ENCODE measurements around the gene RAC3.
"Not testable (repeated sequence)": the region's sequence is repeated elsewhere in the genome, so short reads cannot be mapped to it uniquely, and the experiment has no call there.

RAC3 gene

DNA sequence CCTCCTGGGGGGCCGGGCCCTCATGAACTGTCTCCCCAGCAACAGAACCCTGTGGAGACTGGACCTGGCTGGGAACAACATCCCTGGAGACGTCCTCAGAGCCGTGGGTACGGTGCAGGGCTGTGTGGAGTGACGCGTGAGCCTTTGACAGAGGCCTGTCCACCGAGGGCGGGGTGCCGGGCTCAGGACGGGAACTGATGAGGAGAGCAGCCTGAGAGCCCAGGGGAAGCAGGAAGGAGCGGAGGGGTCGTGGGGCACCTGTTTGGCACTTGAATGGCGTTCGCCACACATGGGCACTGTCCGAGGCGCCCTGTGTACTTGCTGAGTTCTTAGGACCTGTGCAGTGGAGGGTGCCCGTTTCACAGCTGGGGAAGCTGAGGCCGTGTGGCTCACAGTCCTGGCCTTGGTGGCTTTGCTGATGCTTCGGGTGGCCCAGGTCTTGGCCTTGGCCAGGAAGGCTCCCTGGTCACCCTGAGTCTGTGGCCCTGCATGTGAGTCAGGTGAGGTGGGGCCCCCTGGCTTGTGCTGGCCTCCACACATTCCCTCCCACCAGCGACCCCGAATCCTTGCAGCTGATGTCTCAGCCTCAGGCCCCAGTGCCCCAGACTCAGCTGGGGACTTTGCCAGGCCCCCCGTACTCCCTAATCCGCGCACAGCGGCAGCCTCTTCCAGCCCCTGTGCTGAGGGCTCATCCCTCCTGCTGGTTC lies 5.9 kb upstream of the RAC3 start:
- no peak for FAIRE-seq

DNA sequence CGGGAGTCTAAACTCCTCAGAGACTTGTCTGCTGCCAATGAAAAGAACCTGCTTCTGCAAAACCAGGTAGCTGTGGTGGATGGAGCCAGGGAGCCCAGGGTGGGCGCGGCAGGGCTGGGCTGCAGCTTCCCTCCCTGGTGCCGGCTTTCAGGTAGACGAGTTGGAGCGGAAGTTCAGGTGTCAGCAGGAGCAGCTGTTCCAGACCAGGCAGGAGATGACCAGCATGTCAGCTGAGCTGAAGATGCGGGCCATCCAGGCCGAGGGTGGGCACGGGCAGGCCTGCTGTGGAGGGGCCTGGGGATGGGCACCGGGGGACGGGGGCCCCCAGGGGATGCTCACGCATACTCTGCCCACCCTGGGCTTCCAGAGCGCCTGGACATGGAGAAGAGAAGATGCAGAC lies 3.2 kb upstream of the RAC3 start:
- no peak for FAIRE-seq

DNA sequence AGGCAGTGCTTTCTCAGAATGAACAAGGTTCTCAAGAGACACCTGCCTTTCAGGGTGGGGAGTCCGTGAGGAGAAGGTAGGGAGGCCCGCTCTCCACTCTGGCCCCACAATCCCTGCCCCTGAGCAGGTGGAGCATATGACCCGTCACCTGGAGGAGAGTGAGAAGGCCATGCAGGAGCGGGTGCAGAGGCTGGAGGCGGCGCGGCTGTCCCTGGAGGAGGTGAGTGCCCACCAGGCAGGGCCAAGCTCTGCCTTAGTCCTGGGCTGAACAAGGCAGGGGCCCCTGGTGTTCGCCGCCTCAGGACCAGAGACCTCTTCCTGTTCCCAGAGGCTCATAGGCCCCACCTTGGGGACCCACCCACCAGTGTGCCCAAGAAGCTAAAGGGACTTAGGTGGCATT lies 2.5 kb upstream of the RAC3 start:
- no peak for FAIRE-seq

DNA sequence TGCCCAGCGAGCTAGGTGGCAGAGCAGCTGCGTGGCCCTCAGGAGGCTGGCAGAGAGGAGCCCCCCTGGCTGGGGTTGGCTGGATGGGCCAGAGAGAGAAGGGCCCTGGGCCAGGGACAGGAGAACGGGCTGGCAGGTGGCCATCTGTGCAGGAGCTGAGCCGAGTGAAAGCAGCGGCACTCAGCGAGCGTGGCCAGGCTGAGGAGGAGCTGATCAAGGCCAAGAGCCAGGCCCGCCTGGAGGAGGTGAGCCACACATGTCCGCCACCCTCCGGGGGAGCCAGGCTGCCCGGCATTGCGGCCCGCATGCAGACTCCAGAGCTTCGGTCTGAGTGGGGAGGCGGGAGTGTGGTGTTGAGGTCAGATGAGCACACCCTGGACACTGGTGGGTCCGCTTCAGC lies 2.1 kb upstream of the RAC3 start:
- no peak for FAIRE-seq

DNA sequence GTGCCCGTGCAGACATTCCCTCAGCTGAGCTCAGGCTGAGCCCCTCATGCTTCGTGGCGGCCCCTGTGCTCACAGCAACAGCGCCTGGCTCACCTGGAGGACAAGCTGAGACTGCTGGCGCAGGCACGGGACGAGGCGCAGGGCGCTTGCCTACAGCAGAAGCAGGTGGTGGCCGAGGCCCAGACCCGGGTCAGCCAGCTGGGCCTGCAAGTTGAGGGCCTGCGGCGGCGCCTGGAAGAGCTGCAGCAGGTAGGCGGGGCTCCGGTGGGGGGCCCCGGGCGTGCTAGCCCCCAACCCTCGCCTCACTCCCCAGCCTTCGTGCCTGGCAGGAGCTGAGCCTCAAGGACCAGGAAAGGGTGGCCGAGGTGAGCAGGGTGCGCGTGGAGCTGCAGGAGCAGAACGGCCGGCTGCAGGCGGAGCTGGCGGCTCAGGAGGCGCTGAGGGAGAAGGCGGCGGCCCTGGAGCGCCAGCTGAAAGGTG lies 1.4 kb upstream of the RAC3 start:
- FAIRE-seq = no peak

DNA sequence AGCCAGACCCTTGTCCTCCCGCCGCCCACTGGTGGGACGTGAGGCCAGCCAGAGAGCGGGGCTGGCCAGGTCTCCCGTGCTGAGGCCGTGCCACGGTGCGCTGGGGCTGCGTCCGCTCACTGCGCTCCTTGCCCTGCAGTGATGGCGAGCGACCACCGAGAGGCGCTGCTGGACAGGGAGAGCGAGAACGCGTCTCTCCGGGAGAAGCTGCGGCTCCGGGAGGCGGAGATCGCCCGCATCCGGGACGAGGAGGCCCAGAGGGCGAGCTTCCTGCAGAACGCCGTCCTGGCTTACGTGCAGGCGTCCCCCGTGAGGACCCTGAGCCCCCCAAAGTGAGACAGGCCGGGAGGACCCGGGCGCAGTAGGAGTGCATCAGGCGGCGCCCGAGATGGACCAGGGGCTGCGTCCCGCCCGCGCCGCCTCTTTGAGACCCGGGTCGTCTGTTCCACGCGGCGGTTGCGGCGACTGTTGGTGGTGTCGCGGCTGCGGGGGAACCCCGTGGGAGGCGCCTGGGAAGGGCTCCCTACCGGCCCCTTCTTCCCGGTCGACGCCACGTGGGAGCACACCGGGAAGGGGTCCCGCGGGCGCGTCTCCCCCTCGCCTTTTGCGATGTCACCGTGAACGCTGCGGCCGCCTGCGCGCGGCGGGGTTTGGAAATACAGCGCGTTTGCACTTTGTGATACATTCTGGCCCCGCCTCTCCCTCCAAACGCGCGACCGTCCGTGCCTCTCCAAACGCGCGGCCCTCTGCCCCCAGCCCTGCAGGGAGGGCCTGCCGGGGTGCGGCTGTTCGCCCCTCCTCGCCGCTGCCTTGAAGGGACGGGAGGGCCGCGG lies 792 bp upstream of the RAC3 start:
- no peak for FAIRE-seq

DNA sequence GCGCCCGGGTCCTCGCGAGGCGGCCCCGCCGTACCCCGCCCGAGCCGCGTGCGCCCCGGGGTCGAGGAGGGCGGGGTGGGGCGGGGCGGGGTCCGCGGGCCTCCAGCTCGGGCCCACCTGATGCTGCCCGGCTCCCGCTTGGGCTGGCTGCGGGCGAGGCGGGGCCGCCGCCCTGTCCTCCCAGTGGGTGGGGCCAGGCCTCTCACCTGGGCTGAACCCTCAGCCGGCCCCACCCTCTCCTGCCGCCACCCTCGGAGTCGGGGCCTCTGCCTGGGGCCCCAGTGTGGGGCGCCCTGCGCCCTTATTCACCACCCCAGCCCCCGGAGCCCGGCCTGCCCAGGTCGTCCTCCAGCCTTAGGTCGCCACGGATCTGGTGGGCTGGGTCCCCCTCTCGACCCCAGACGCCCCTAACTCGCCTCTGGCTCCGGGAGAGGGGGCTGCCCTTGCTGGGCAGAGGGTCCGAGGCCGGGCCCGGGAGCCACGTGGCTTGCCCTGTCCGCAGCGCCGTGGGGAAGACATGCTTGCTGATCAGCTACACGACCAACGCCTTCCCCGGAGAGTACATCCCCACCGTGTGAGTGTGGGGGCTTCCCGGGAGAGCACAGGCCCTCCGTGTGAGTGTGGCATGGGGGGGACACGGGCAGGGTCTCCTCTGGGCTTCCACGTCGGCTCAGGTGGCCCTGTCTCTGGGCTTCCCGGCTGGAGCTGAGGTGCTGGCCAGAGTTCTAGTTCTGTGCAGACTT lies 578 bp downstream of the RAC3 start:
- no peak for FAIRE-seq

DNA sequence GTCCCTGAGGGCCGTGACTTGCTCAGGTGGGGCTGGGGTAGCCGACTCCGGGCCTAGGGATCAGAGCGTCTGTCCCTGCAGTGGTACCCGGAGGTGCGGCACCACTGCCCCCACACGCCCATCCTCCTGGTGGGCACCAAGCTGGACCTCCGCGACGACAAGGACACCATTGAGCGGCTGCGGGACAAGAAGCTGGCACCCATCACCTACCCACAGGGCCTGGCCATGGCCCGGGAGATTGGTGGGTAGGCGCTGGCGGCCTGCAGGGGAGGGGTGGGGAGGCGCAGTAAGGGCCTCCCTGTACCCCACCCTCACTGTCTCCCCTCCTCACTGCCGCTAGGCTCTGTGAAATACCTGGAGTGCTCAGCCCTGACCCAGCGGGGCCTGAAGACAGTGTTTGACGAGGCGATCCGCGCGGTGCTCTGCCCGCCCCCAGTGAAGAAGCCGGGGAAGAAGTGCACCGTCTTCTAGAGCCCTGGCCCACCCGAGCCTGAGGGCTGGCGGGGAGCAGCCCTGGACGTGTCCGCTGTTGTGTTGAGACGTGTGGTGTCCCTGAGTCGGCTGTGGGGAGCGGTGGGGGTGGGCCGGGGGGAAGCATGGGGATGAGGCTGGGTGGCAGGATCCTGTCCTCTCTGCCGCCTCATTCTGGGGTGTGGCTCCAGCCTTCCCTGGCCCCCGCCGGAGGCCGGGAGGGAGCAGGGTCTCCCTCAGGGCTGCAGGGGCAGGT lies 2.0 kb downstream of the RAC3 start:
- FAIRE-seq = no peak

DNA sequence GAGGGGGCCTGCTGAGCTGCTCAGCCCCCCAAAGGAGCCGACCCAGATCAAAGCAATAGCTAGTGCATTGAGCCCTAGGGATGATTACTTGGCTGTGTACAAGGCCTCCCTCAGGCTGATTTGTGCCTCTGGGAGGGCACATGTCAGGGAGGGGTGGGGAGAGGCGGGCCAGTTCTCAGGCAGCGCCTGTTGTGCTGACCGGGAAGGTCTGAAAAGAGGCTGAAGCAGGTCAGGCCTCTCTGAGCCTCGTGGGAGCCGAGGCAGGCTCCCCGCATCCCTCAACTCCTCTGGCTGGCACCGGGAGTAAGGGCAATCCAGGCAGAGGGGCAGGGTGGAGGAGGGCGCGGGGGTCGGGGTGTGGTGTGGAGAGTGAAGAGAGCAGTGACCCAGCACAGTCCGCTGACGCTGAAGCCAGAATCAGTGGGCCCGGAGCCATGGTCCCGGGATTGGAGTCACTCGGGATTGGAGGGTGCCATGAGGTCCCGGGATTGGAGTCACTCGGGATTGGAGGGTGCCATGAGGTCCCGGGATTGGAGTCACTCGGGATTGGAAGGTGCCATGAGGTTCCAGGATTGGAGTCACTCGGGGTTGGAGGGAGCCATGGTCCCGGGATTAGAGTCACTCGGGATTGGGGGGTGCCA lies 3.0 kb downstream of the RAC3 start:
- FAIRE-seq = no peak

DNA sequence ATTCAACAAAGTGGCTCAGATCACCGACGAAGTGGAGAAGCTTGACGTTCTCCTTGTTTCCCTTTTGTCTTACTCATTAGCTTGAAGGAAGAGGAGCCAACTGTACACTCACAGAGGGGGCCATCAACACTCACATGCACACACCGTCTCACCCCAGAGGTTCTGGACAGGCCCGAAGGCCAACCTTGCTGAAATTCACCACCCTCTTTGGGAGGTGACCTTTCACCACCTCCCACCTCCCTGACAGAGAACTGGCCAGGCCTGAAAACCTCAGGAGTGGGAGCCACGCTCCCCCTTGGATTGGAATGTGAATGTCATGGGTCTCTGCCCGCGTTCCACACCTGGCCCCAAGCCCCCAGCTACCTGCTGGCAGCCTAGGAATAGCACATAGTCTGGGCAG lies 4.0 kb downstream of the RAC3 start:
- FAIRE-seq = no peak

DNA sequence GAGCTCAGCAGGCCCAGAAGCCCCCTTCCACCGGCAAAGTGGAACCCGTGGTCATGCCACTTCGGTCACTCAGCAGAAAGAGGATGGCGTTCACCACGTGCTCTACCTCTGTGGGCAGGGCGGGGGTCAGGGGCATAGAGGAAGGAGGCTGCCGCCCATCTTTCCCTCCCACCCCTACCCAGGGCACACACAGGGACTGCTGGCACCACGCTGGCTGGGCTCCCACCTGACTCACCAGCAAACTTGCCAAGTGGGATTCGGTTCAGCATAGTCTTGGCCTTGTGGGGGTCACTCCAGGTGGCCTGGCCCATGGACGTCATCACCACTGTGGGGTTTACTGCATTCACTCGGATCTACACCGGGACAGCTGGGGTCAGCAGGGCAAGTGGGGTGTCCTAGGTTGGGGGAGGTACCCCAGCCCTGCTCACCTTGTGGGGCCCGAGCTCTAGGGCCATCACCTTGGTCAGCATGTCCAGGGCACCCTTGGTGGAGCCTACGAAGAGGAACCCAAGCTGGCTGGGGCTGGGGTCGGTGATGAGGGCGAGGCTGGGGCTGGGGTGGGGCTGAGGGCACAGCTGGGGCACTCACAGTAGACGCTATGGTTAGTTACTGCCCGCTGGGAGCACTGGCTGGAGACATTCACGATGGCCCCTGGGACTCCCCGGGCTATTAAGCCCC lies 4.6 kb downstream of the RAC3 start:
- no peak for FAIRE-seq

DNA sequence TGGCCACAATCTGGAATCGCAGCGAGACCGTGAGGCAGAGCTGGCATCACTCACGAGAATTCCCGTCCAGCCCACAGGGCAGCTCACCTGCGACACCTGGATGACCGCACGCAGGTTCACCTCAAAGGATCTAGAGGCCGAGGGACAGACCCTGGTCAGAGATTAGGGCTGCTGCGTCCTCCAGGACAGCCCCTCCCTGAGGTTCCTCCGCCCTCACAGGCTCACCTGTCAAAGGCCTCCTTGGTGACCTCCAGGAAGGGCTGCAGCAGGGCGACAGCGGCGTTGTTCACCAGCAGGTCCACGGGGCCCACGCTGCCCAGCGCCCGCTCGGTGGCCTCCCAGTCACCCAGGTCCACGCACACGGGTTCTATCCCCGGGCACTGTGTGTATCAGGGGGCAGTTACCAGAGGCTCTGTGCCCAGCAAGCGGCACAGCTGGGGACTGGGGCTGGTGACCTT lies 5.2 kb downstream of the RAC3 start:
- no peak for FAIRE-seq

DNA sequence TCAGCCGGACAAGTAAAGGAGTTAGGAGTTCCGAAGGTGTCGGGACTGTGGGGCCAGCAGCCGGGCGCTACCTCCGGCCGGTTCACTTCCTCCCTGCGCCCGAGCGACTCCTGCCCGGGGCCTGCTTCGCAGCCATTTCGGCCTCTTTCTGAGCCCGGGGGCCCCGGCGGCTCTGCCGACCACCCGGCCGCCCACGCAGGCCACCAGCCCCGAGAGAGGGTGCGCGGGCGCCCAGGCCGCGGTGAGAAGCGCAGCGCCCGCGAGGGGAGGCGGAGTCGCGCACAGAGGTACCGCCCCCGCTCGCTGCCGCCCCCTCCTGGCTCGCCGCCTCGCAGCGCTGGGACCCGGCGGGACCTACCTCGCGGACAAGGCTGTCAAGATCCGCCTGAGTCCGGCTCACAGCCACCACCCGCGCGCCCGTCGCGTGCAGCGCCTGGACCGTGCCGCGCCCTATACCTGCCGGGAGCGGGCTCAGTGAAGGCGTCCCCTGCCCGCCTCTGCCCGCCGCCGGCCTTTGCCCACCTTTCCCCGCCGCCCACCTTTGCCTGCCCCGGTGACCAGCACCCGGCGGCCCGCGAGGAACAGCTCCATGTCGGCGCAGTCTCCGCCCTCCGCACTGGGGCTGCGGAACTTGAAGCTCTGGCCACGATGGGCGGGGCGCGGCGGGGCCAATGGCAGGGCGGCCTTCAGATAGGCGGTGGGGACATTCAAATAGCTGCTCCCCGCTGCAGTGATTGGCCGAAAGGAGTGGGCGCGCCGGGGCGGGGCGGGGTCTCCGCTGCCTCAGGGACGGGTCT lies 5.8 kb downstream of the RAC3 start, which contains the start of gene DCXR:
Gene DCXR, minus strand, starts transcription at position 606 of the 797 bp plus-strand sequence. Its CDS starts 15 bp downstream, at position 591.
- peak; percentile 33 for FAIRE-seq

DNA sequence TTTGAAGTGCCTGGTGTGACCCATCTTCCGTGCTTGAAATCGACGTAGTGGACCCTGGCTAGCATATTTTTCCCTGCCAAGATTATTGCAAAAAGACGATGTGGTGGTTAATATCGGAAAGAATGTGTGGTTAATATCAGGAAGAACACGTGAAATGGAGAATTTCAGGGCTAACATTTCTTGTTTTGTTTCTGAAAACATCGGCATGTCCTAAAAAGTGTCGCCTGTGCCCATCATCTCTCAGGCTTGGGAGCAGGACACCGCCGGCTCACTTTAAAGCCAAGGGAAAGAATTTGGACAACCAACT lies 6.4 kb downstream of the RAC3 start:
- FAIRE-seq = no peak

DNA sequence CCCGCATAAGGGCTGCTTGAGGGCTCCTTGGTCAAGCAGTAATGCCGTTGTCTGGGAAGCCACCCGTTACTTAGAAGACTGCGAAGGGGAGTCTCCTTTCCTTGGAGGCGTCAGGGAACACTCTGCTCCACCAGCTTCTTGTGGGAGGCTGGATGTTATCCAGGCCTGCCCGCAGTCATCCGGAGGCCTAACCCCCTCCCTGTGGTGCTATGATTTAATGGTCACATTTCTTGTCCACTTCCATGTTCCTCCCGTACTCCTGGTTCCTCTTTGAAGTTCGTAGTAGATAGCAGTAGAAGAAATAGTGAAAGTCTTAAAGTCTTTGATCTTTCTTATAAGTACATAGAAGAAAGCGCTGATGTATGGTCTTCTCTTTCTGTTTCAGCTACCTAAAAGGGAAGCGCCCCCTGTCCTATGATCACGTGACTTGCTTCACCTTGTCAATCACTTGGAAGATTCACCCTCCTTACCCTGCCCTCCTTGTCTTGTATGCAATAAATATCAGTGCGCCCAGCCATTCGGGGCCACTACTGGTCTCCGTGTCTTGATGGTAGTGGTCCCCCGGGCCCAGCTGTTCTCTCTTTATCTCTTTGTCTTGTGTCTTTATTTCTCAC lies 7.4 kb downstream of the RAC3 start:
- FAIRE-seq = not testable (repeated sequence)

DNA sequence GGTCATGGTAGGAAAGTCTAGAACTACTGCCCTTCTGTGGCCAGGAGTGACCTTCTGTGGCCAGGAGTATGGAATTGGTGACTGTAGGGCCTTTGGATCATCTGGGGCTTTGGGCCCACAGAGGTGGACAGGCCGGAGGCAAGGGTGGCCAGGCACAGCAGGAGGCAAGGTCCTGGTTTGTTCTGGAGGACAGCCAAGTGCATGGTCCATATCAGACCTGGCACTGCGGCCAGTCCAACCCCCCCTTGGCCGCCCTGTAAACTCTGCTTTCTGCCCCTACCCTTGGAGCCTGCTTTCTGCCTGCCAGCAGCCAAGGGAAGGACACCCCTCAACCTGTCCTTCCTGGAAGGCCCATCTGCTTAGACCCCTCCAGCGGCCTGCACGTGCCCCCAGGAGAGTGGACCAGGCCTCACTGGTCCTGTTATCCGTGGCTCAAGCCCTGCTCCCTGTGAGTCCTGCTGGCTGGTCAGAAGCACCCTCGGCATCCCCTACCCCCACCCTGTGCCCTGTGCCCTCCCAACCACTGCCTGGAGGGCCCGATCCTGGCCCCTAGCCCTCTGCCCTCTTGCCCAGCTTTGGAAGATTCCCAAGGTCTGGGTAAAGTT lies 8.3 kb downstream of the RAC3 start:
- no peak for FAIRE-seq

DNA sequence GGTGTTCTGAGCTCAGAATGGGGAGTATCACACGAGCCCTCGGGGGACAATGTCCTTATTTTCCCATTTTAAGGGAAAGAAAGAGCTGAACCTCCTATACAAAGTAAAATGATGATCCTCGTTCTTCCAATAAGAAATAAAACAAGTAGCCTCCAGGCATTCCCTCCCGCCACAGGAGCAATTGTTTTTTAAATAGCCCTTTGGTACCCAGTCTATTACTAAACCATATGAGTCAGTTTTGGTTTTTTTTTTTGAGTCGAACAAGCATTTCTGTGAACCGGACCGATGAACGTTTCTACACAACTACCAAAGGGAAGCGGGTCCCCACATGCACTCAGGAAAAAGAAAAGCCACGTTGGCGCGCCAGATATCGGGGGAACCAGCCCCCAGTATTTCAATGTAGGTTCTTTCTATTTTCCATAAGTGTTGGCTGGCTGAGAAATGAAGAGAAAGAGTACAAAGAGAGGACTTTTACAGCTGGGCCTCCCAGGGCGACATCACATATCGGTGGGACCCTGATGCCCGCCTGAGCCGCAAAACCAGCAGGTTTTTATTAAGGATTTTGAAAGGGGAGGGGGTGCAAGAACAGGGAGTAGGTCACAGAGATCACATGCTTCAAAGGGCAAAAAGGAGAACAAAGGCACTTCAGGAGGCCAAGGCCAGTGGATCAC lies 9.8 kb downstream of the RAC3 start:
- no peak for FAIRE-seq

DNA sequence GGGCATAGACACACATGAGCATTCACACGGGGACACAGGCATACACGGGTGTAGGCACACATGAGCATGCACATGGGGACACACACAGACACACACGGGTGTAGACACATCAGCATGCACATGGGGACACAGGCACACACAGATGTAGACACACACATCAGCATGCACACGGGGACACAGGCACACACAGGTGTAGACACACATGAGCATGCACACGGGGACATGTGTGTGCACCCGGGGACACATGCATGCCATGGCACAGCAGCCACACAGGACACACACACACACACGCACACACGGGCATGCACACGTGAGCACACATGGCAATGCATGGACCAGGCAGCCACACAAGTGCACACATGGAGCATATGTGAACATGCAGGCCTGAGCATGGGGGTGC lies 11.2 kb downstream of the RAC3 start:
- FAIRE-seq = no peak

DNA sequence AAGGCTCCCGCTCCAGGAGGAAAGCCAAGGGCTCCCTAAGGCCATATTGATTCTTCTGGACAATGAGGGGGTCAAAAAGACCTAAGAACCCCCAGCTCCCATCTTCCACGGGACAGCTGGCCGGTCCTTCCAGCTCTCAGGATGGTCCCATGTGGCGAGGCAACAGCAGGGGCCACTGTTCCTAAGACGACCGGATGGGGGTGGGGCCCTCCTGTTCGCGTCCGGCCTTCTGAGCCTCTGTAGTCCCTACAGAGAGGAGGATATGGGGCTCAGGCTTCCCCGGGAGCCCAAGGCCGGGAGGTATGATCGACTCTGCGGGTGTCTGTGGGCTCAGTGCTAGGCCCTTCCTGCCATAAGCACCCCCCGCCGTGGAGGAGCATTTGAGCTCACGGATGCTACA lies 12.0 kb downstream of the RAC3 start:
- FAIRE-seq = no peak

Measured in colon (tissue), 2 donors.